Right atrium auricular region (tissue), 2 donors: ENCODE results near the gene CFD. TPM values are rescaled to one million over a fixed set of nuclear protein-coding genes. Genes with fewer than 3 reads are reported as not detected.
"Not testable (repeated sequence)": the region's sequence is repeated elsewhere in the genome, so short reads cannot be mapped to it uniquely, and the experiment has no call there.

ENCODE experiments used
- DNase-seq: peaks from one replicate; pipeline ENCODE4 v3.0.0-alpha.2; 2019; ENCODE audit warnings: low spot score
- H3K27ac ChIP-seq, 2 donors: fragments of 200-600 bp; sonication (generic); 1 replicate in 1 of 2; 2 replicates in 1 of 2; pipeline ENCODE4 v1.5.1; 2016 to 2019
- H3K27me3 ChIP-seq, 2 donors: fragments of 200-600 bp; sonication (generic); one replicate each; pipeline versions ENCODE4 v1.5.1 to v1.6.0; 2017 to 2019
- H3K36me3 ChIP-seq: fragments of 200-600 bp; sonication (generic); one replicate; pipeline ENCODE4 v1.5.1; 2016
- H3K4me1 ChIP-seq, 2 donors: fragments of 200-600 bp; sonication (generic); one replicate each; pipeline versions ENCODE4 v1.5.1 to v1.6.0; 2017 to 2019
- H3K4me3 ChIP-seq, 2 donors: fragments of 200-600 bp; sonication (generic); 1 replicate in 1 of 2; 2 replicates in 1 of 2; pipeline ENCODE4 v1.5.1; 2017 to 2019; ENCODE audit warnings: mild to moderate bottlenecking in 1 of 2, moderate library complexity in 1 of 2
- H3K9me3 ChIP-seq, 2 donors: fragments of 200-600 bp; sonication (generic); one replicate each; pipeline ENCODE4 v1.5.1; 2019
- total RNA-seq, 2 donors: library from RNA; depleted of rRNA; stranded (reverse); fragments of >200 nt; gene quantifications; one replicate each; pipeline ENCODE4 v1.1.0, GENCODE V29; 2016
- TF ChIP-seq, protein P1 (sequence below), 2 donors: fragments of 200-600 bp; sonication (generic); IDR thresholded peaks; one replicate each; pipeline ENCODE4 v1.5.1; 2019; ENCODE audit warnings: antibody characterized with exemption in 2 of 2

Gene CFD
- total RNA-seq, 2 donors from 2014 or later: 133 to 652 TPM

GRCh38 chr19:873561-874041, 14.1 kb downstream of the CFD start:
- H3K9me3 ChIP-seq: no peaks in the 10 kb centered on the region
- TF ChIP-seq, protein P1, sequence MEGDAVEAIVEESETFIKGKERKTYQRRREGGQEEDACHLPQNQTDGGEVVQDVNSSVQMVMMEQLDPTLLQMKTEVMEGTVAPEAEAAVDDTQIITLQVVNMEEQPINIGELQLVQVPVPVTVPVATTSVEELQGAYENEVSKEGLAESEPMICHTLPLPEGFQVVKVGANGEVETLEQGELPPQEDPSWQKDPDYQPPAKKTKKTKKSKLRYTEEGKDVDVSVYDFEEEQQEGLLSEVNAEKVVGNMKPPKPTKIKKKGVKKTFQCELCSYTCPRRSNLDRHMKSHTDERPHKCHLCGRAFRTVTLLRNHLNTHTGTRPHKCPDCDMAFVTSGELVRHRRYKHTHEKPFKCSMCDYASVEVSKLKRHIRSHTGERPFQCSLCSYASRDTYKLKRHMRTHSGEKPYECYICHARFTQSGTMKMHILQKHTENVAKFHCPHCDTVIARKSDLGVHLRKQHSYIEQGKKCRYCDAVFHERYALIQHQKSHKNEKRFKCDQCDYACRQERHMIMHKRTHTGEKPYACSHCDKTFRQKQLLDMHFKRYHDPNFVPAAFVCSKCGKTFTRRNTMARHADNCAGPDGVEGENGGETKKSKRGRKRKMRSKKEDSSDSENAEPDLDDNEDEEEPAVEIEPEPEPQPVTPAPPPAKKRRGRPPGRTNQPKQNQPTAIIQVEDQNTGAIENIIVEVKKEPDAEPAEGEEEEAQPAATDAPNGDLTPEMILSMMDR (IDR thresholded peaks at IDR 0.05): no peak
- H3K36me3 ChIP-seq: peaks cover 40% of the 10 kb centered on the region
- H3K4me3 ChIP-seq: no peak overlapping the region
- no peaks in the 10 kb centered on the region for H3K27me3 ChIP-seq
- H3K27ac ChIP-seq: no peak overlapping the region
- H3K4me1 ChIP-seq: peaks cover 0 to 10% of the 10 kb centered on the region in 2 donors
- no peak for DNase-seq

GRCh38 chr19:875265-875879, 15.9 kb downstream of the CFD start:
- H3K27me3 ChIP-seq: no peaks in the 10 kb centered on the region
- H3K4me3 ChIP-seq: no peak overlapping the region
- H3K9me3 ChIP-seq: no peaks in the 10 kb centered on the region
- peaks cover 44% of the 10 kb centered on the region for H3K36me3 ChIP-seq
- no peak for DNase-seq
- peaks cover 0 to 5% of the 10 kb centered on the region in 2 donors for H3K4me1 ChIP-seq
- no peak overlapping the region for H3K27ac ChIP-seq
- TF ChIP-seq, protein P1 (IDR thresholded peaks at IDR 0.05): no peak

DNA sequence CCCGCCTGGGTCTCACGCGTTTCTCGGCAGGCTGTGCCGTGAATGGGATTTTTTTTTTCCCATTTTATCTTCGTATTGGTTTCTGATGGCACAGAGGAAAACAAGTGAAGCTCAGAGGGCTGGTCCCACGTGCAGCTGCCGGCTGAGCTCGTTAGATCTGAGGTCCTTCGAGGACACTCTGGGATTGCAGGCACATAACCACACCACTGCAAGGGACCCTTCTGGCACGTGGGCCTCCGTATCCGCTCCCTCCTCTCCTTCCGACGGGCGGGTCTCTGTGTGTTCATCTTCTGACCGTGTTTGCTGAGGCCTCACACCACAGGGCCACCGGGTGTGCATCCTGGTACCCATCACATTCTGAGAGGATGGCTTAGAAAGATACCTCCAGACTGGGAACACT, 16.6 kb downstream of the CFD start:
- peaks cover 49% of the 10 kb centered on the region for H3K36me3 ChIP-seq
- H3K27me3 ChIP-seq: no peaks in the 10 kb centered on the region
- H3K4me1 ChIP-seq: peaks cover 0 to 5% of the 10 kb centered on the region in 2 donors
- no peaks in the 10 kb centered on the region for H3K9me3 ChIP-seq
- TF ChIP-seq, protein P1 (IDR thresholded peaks at IDR 0.05): no peak
- no peak overlapping the region for H3K4me3 ChIP-seq
- no peak for DNase-seq
- H3K27ac ChIP-seq: no peak overlapping the region

DNA sequence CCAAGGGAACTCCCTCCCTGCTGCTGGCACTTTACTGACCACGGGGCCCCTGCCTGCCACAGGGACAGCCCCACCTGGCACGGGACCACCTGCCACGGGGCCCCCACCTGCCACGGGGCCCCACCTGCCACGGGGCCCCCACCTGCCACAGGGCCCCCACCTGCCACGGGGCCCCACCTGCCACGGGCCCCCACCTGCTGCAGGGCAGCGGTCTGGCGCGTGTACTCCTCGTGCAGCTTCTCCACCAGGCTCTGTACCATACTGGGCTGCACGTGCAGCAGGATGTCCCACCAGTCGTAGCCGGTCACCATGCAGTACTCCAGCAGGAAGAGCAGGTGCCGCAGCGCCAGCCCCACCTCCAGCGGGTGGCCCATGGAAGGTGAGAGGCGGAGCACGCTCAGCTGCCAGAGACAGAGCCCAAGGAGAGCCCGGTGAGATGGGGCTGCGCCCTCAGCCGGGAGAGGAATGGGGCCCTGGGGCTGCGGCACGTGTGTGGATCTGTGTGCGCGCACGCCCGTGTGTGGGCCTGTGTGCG, 17.4 kb downstream of the CFD start:
- no peaks in the 10 kb centered on the region for H3K9me3 ChIP-seq
- H3K4me3 ChIP-seq: no peak overlapping the region
- H3K4me1 ChIP-seq: peaks cover 0 to 5% of the 10 kb centered on the region in 2 donors
- peaks cover 52% of the 10 kb centered on the region for H3K36me3 ChIP-seq
- H3K27ac ChIP-seq: no peak overlapping the region
- no peaks in the 10 kb centered on the region for H3K27me3 ChIP-seq
- no peak for DNase-seq
- TF ChIP-seq, protein P1 (IDR thresholded peaks at IDR 0.05): no peak

DNA sequence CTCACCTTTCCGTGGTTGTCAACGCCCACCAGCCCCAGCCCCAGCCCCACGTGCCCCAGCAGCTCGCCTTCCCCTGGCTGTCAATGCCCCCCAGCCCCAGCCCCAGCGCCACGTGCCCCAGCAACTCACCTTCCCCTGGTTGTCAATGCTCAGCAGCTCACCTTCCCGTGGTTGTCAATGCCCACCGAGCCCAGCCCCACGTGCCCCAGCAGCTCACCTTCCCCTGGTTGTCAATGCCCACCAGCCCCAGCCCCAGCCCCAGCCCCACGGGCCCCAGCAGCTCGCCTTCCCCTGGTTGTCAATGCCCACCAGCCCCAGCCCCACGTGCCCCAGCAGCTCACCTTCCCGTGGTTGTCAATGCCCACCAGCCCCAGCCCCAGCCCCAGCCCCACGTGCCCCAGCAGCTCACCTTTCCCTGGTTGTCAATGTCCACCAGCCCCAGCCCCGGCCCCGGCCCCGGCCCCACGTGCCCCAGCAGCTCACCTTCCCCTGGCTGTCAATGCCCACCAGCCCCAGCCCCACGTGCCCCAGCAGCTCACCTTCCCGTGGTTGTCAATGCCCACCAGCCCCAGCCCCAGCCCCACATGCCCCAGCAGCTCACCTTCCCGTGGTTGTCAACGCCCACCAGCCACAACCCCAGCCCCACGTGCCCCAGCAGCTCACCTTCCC, 18.7 kb downstream of the CFD start:
- H3K4me1 ChIP-seq, H3K27me3 ChIP-seq, DNase-seq, H3K4me3 ChIP-seq, H3K9me3 ChIP-seq, H3K27ac ChIP-seq: not testable (repeated sequence)
- H3K36me3 ChIP-seq: peaks cover 62% of the 10 kb centered on the region

DNA sequence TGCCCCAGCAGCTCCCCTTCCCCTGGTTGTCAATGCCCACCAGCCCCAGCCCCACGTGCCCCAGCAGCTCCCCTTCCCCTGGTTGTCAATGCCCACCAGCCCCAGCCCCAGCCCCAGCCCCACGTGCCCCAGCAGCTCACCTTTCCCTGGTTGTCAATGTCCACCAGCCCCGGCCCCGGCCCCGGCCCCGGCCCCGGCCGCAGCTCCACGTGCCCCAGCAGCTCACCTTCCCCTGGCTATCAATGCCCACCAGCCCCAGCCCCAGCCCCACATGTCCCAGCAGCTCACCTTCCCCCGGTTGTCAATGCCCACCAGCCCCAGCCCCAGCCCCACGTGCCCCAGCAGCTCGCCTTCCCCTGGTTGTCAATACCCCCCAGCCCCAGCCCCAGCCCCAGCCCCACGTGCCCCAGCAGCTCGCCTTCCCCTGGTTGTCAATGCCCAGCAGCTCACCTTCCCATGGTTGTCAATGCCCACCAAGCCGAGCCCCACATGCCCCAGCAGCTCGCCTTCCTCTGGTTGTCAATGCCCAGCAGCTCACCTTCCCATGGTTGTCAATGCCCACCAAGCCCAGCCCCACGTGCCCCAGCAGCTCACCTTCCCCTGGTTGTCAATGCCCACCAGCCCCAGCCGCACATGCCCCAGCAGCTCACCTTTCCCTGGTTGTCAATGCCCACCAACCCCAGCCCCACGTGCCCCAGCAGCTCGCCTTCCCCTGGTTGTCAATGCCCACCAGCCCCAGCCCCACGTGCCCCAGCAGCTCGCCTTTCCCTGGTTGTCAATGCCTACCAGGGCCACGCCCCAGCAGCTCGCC, 19.5 kb downstream of the CFD start:
- not testable (repeated sequence) for H3K27ac ChIP-seq, H3K4me3 ChIP-seq, H3K4me1 ChIP-seq, H3K9me3 ChIP-seq, H3K27me3 ChIP-seq, DNase-seq
- H3K36me3 ChIP-seq: peaks cover 55% of the 10 kb centered on the region
